ENCODE data around the gene RAB30. TPM values are rescaled to one million over a fixed set of nuclear protein-coding genes. Genes with fewer than 3 reads are reported as not detected.

Gene RAB30
- total RNA-seq, 1 donor from 2014 or later: 7.7 TPM

GRCh38 chr11:83061883-83062282 is 9.8 kb downstream of the RAB30 start:
- intact Hi-C loops (cut with DNase I): no loop called here
- Histone ChIP-seq H3K27me3 (no peaks in the 10 kb centered on the region), H3K4me1 (peaks cover 0 to 8% of the 10 kb centered on the region in 2 donors), H3K4me3 (no peak overlapping the region), H3K27ac (no peak overlapping the region), H3K9me3 (no peaks in the 10 kb centered on the region), H3K36me3 (no peaks in the 10 kb centered on the region)
- no peak for TF ChIP-seq CTCF (IDR thresholded peaks at IDR 0.05)
- DNase-seq (ENCODE audit: low spot score in 2 of 2): no peak

GRCh38 chr11:83060965-83061364 is 10.7 kb downstream of the RAB30 start:
- intact Hi-C loops (cut with DNase I): no loop called here
- no peak for TF ChIP-seq CTCF (IDR thresholded peaks at IDR 0.05)
- no peaks in the 10 kb centered on the region for H3K36me3 ChIP-seq
- no peaks in the 10 kb centered on the region for H3K9me3 ChIP-seq
- no peak overlapping the region for H3K27ac ChIP-seq
- H3K27me3 ChIP-seq: no peaks in the 10 kb centered on the region
- no peak for DNase-seq (ENCODE audit: low spot score in 2 of 2)
- H3K4me1 ChIP-seq: peaks cover 0 to 8% of the 10 kb centered on the region in 2 donors
- H3K4me3 ChIP-seq: no peak overlapping the region

- Histone ChIP-seq H3K36me3 (no peaks in the 10 kb centered on the region), H3K9me3 (no peaks in the 10 kb centered on the region), H3K27ac (no peak overlapping the region), H3K4me1 (peaks cover 0 to 10% of the 10 kb centered on the region in 2 donors), H3K4me3 (no peak overlapping the region), H3K27me3 (no peaks in the 10 kb centered on the region)
- TF ChIP-seq CTCF (IDR thresholded peaks at IDR 0.05): no peak
- intact Hi-C loops (cut with DNase I): no loop called here
- no peak for DNase-seq (ENCODE audit: low spot score in 2 of 2)
Observed at GRCh38 chr11:83057721-83058120, 14.0 kb downstream of the RAB30 start.

GRCh38 chr11:83056611-83057010 is 15.1 kb downstream of the RAB30 start:
- intact Hi-C loops (cut with DNase I): no loop called here
- TF ChIP-seq CTCF (IDR thresholded peaks at IDR 0.05): no peak
- H3K4me1 ChIP-seq: peaks cover 0 to 13% of the 10 kb centered on the region in 2 donors
- no peaks in the 10 kb centered on the region for H3K36me3 ChIP-seq
- no peaks in the 10 kb centered on the region for H3K27me3 ChIP-seq
- H3K27ac ChIP-seq: no peak overlapping the region
- no peak overlapping the region for H3K4me3 ChIP-seq
- DNase-seq (ENCODE audit: low spot score in 2 of 2): no peak
- no peaks in the 10 kb centered on the region for H3K9me3 ChIP-seq

- H3K4me1 ChIP-seq: peaks cover 0 to 17% of the 10 kb centered on the region in 2 donors
- no peak overlapping the region for H3K4me3 ChIP-seq
- no peak for DNase-seq (ENCODE audit: low spot score in 2 of 2)
- intact Hi-C loops (cut with DNase I): no loop called here
- H3K27me3 ChIP-seq: no peaks in the 10 kb centered on the region
- H3K9me3 ChIP-seq: no peaks in the 10 kb centered on the region
- no peak overlapping the region for H3K27ac ChIP-seq
- no peaks in the 10 kb centered on the region for H3K36me3 ChIP-seq
- no peak for TF ChIP-seq CTCF (IDR thresholded peaks at IDR 0.05)
Observed at GRCh38 chr11:83056204-83056603, 15.5 kb downstream of the RAB30 start.

- H3K27me3 ChIP-seq: no peaks in the 10 kb centered on the region
- H3K4me1 ChIP-seq: peaks cover 0 to 17% of the 10 kb centered on the region in 2 donors
- no peak overlapping the region for H3K27ac ChIP-seq
- intact Hi-C loops (cut with DNase I): no loop called here
- no peak overlapping the region for H3K4me3 ChIP-seq
- no peaks in the 10 kb centered on the region for H3K9me3 ChIP-seq
- DNase-seq (ENCODE audit: low spot score in 2 of 2): no peak
- no peak for TF ChIP-seq CTCF (IDR thresholded peaks at IDR 0.05)
- H3K36me3 ChIP-seq: no peaks in the 10 kb centered on the region
Observed at GRCh38 chr11:83054904-83055380, 16.8 kb downstream of the RAB30 start.

Measured in ascending aorta (tissue), 2 donors.